WTC11 (cell line): ENCODE results near the gene SLC27A2.

ENCODE experiments used
- CBFB ChIP-seq: sonication (generic); formaldehyde crosslinking; IDR thresholded peaks from 2 replicates; pipeline ENCODE4 v1.8.1; 2022; ENCODE audit warnings: mild to moderate bottlenecking, low read depth, missing genetic modification reagents
- SMAD3 ChIP-seq: sonication (generic); formaldehyde crosslinking; IDR thresholded peaks from 2 replicates; pipeline ENCODE4 v1.8.0; 2022; ENCODE audit warnings: missing genetic modification reagents, mild to moderate bottlenecking, borderline replicate concordance
- ZNF121 ChIP-seq: sonication (generic); formaldehyde crosslinking; IDR thresholded peaks from 2 replicates; pipeline ENCODE4 v1.8.0; 2023; ENCODE audit warnings: missing genetic modification reagents
- ZNF317 ChIP-seq: sonication (generic); formaldehyde crosslinking; IDR thresholded peaks from 2 replicates; pipeline ENCODE4 v1.8.1; 2023; ENCODE audit warnings: low read depth, mild to moderate bottlenecking, moderate library complexity, missing genetic modification reagents, borderline replicate concordance
- TF ChIP-seq, protein P1 (sequence below): fragments of 200-600 bp; IDR thresholded peaks from 2 replicates; pipeline ENCODE4 v1.8.0; 2022; ENCODE audit warnings: antibody characterized with exemption
- TF ChIP-seq, protein P2 (sequence below): sonication (generic); formaldehyde crosslinking; IDR thresholded peaks from 2 replicates; pipeline ENCODE4 v1.8.0; 2022; ENCODE audit warnings: mild to moderate bottlenecking, missing genetic modification reagents
- TF ChIP-seq, protein P3 (sequence below): sonication (generic); formaldehyde crosslinking; IDR thresholded peaks from 2 replicates; pipeline ENCODE4 v1.8.0; 2022; ENCODE audit warnings: mild to moderate bottlenecking, missing genetic modification reagents
- TF ChIP-seq, protein P4 (sequence below): sonication (generic); formaldehyde crosslinking; IDR thresholded peaks from 2 replicates; pipeline ENCODE4 v1.8.0; 2022; ENCODE audit warnings: mild to moderate bottlenecking, missing genetic modification reagents

DNA sequence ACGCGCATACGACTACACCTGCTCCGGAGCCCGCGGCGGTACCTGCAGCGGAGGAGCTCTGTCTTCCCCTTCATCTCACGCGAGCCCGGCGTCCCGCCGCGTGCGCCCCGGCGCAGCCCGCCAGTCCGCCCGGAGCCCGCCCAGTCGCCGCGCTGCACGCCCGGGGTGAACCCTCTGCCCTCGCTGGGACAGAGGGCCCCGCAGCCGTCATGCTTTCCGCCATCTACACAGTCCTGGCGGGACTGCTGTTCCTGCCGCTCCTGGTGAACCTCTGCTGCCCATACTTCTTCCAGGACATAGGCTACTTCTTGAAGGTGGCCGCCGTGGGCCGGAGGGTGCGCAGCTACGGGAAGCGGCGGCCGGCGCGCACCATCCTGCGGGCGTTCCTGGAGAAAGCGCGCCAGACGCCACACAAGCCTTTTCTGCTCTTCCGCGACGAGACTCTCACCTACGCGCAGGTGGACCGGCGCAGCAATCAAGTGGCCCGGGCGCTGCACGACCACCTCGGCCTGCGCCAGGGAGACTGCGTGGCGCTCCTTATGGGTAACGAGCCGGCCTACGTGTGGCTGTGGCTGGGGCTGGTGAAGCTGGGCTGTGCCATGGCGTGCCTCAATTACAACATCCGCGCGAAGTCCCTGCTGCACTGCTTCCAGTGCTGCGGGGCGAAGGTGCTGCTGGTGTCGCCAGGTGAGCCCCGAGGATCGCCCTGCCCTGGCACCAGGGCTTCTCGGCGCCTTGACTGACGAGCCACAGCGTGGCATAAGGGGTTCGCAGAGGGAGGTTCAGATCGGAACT lies 420 bp downstream of the SLC27A2 start:
- TF ChIP-seq, protein P1, sequence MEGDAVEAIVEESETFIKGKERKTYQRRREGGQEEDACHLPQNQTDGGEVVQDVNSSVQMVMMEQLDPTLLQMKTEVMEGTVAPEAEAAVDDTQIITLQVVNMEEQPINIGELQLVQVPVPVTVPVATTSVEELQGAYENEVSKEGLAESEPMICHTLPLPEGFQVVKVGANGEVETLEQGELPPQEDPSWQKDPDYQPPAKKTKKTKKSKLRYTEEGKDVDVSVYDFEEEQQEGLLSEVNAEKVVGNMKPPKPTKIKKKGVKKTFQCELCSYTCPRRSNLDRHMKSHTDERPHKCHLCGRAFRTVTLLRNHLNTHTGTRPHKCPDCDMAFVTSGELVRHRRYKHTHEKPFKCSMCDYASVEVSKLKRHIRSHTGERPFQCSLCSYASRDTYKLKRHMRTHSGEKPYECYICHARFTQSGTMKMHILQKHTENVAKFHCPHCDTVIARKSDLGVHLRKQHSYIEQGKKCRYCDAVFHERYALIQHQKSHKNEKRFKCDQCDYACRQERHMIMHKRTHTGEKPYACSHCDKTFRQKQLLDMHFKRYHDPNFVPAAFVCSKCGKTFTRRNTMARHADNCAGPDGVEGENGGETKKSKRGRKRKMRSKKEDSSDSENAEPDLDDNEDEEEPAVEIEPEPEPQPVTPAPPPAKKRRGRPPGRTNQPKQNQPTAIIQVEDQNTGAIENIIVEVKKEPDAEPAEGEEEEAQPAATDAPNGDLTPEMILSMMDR: no peak
- TF ChIP-seq SMAD3: no peak; the same call in 1 of the 2 replicates
- TF ChIP-seq, protein P2, sequence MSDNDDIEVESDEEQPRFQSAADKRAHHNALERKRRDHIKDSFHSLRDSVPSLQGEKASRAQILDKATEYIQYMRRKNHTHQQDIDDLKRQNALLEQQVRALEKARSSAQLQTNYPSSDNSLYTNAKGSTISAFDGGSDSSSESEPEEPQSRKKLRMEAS (CRISPR knock-in tag): peak; percentile 75
- no peak for TF ChIP-seq CBFB (CRISPR knock-in tag)
- TF ChIP-seq ZNF317 (CRISPR knock-in tag): no peak
- TF ChIP-seq, protein P3, sequence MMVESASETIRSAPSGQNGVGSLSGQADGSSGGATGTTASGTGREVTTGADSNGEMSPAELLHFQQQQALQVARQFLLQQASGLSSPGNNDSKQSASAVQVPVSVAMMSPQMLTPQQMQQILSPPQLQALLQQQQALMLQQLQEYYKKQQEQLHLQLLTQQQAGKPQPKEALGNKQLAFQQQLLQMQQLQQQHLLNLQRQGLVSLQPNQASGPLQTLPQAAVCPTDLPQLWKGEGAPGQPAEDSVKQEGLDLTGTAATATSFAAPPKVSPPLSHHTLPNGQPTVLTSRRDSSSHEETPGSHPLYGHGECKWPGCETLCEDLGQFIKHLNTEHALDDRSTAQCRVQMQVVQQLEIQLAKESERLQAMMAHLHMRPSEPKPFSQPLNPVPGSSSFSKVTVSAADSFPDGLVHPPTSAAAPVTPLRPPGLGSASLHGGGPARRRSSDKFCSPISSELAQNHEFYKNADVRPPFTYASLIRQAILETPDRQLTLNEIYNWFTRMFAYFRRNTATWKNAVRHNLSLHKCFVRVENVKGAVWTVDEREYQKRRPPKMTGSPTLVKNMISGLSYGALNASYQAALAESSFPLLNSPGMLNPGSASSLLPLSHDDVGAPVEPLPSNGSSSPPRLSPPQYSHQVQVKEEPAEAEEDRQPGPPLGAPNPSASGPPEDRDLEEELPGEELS (CRISPR knock-in tag): peak; percentile 69; the same call in 1 of the 2 replicates
- TF ChIP-seq, protein P4, sequence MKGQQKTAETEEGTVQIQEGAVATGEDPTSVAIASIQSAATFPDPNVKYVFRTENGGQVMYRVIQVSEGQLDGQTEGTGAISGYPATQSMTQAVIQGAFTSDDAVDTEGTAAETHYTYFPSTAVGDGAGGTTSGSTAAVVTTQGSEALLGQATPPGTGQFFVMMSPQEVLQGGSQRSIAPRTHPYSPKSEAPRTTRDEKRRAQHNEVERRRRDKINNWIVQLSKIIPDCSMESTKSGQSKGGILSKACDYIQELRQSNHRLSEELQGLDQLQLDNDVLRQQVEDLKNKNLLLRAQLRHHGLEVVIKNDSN (CRISPR knock-in tag): 0 out of 2 replicates have a peak, but pooled peaks have one; percentile 21
- no peak for TF ChIP-seq ZNF121 (CRISPR knock-in tag)
